Measurements from ENCODE around the gene TFDP2. TPM values are rescaled to one million over a fixed set of nuclear protein-coding genes. Genes with fewer than 3 reads are reported as not detected.

TFDP2 gene
- total RNA-seq, 1 experiment from 2014 or later = 55.4 TPM

DNA sequence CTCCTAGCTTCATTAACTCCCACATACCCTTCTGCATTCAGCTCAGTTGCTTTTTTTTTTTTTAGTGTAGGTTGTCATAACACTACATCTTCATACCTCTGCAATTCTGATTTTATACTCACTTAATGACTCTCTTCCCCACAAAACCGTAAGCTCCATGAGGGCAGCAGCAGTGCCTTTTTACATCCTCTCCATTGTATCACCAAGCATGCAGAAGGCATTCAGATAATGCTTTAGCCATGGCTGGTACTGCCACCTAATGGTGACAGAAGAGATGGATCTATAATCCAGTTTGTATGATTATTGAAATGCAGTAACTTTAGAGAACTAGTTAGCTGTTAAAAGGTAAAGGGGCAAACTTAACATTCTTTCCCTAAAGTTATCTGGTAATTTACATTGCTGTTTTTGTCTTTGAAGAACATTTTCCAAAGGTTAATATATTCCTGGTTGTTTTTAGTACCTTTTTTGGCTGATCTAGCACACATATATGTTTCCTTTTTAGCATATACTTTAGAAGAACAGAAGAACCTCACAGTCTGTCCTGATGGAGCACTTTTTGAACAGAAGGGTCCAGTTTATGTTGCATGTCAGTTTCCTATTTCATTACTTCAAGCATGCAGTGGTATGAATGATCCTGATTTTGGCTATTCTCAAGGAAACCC is 236.1 kb downstream of the TFDP2 start:
- H3K36me3 ChIP-seq (ENCODE audit: control insufficient read depth in 1 of 2, insufficient read depth in 2 of 2, low read length in 2 of 2) = peaks cover 46 to 57% of the 10 kb centered on the region in 2 experiments
- RAD21 ChIA-PET (ENCODE audit: low non-redundant PET in 1 of 2, low total read pairs in 2 of 2, uncharacterized antibody in 2 of 2, unreplicated experiment in 2 of 2) = no interaction called here
- ATAC-seq = peak; percentile 75

More for the DNA sequence above, 236.1 kb downstream of the TFDP2 start:
- no peak overlapping the region for H3K27ac ChIP-seq (ENCODE audit: low read depth, low read length)
- peaks cover 38% of the 10 kb centered on the region for H3K79me2 ChIP-seq (ENCODE audit: insufficient read depth, low read length)
- no peaks in the 10 kb centered on the region for H3K9me3 ChIP-seq (ENCODE audit: control insufficient read depth in 1 of 2, insufficient read depth in 1 of 2, low read depth in 1 of 2, low read length in 2 of 2)
- no peak overlapping the region for H2AFZ ChIP-seq (ENCODE audit: low read depth, low read length, poor library complexity, severe bottlenecking)
- no peak overlapping the region for H3K9ac ChIP-seq (ENCODE audit: low read length)
- no peaks in the 10 kb centered on the region for H4K20me1 ChIP-seq (ENCODE audit: insufficient read depth)
- intact Hi-C loops (cut with micrococcal nuclease) = loop anchor here (1.0 to 10.0 kb wide), 3 partner anchors 175 to 336 kb away; partner anchors contain the start of gene RNF7
- no peaks in the 10 kb centered on the region for H3K27me3 ChIP-seq (ENCODE audit: insufficient read depth, low read length)
- DNase-seq (ENCODE audit: low read depth, low spot score) = peak; percentile 34
- H3K4me2 ChIP-seq (ENCODE audit: low read length) = no peak overlapping the region
- H3K4me3 ChIP-seq (replicated peaks in 1 of 2; ENCODE audit: low read depth in 1 of 2, low read length in 2 of 2) = no peak overlapping the region
- CTCF ChIA-PET = interaction anchor here (0.7 to 1.3 kb wide), 3 partner anchors 13 to 448 kb away, joined by 3 read pairs; no protein-coding TSS in a partner anchor
- no TSS peak for BruUV-seq (replicated peaks)
- TF ChIP-seq, protein P1, sequence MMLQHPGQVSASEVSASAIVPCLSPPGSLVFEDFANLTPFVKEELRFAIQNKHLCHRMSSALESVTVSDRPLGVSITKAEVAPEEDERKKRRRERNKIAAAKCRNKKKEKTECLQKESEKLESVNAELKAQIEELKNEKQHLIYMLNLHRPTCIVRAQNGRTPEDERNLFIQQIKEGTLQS (IDR thresholded peaks at IDR 0.05) = no peak
- no peak for TF ChIP-seq ELF1 (IDR thresholded peaks at IDR 0.05; ENCODE audit: borderline replicate concordance, low read depth)
- TF ChIP-seq JUND (IDR thresholded peaks at IDR 0.05) = no peak
- TF ChIP-seq EZH2phosphoT487 (IDR thresholded peaks at IDR 0.05; ENCODE audit: borderline replicate concordance) = no peak
- no peak for TF ChIP-seq FOSL1 (IDR thresholded peaks at IDR 0.05; ENCODE audit: low read depth)
- TF ChIP-seq, protein P2, sequence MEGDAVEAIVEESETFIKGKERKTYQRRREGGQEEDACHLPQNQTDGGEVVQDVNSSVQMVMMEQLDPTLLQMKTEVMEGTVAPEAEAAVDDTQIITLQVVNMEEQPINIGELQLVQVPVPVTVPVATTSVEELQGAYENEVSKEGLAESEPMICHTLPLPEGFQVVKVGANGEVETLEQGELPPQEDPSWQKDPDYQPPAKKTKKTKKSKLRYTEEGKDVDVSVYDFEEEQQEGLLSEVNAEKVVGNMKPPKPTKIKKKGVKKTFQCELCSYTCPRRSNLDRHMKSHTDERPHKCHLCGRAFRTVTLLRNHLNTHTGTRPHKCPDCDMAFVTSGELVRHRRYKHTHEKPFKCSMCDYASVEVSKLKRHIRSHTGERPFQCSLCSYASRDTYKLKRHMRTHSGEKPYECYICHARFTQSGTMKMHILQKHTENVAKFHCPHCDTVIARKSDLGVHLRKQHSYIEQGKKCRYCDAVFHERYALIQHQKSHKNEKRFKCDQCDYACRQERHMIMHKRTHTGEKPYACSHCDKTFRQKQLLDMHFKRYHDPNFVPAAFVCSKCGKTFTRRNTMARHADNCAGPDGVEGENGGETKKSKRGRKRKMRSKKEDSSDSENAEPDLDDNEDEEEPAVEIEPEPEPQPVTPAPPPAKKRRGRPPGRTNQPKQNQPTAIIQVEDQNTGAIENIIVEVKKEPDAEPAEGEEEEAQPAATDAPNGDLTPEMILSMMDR (IDR thresholded peaks at IDR 0.05 in 2 of 3, conservative IDR thresholded peaks at IDR 0.05 in 1 of 3; ENCODE audit: borderline replicate concordance in 1 of 3, insufficient read depth in 1 of 3, low read depth in 2 of 3, low read length in 2 of 3) = peak; percentile 57 to 75 (median 67); a peak in 5 of 6 replicates
- TF ChIP-seq ZFX (IDR thresholded peaks at IDR 0.05) = no peak
- peak; percentile 74 for TF ChIP-seq RAD21 (IDR thresholded peaks at IDR 0.05; ENCODE audit: low read depth)
- TF ChIP-seq, protein P3, sequence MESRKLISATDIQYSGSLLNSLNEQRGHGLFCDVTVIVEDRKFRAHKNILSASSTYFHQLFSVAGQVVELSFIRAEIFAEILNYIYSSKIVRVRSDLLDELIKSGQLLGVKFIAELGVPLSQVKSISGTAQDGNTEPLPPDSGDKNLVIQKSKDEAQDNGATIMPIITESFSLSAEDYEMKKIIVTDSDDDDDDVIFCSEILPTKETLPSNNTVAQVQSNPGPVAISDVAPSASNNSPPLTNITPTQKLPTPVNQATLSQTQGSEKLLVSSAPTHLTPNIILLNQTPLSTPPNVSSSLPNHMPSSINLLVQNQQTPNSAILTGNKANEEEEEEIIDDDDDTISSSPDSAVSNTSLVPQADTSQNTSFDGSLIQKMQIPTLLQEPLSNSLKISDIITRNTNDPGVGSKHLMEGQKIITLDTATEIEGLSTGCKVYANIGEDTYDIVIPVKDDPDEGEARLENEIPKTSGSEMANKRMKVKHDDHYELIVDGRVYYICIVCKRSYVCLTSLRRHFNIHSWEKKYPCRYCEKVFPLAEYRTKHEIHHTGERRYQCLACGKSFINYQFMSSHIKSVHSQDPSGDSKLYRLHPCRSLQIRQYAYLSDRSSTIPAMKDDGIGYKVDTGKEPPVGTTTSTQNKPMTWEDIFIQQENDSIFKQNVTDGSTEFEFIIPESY (IDR thresholded peaks at IDR 0.05; ENCODE audit: extremely low read depth, insufficient replicate concordance, low read length) = no peak
- no peak for TF ChIP-seq SIN3A (IDR thresholded peaks at IDR 0.05; ENCODE audit: low read depth)
- TF ChIP-seq CEBPB (IDR thresholded peaks at IDR 0.05; ENCODE audit: low read depth) = no peak
- no peak for TF ChIP-seq YY1 (IDR thresholded peaks at IDR 0.05; ENCODE audit: extremely low read depth, insufficient replicate concordance, low read depth, low read length)
- TF ChIP-seq POLR2AphosphoS5 (IDR thresholded peaks at IDR 0.05; ENCODE audit: low read depth, low read length) = no peak
- TF ChIP-seq, protein P4, sequence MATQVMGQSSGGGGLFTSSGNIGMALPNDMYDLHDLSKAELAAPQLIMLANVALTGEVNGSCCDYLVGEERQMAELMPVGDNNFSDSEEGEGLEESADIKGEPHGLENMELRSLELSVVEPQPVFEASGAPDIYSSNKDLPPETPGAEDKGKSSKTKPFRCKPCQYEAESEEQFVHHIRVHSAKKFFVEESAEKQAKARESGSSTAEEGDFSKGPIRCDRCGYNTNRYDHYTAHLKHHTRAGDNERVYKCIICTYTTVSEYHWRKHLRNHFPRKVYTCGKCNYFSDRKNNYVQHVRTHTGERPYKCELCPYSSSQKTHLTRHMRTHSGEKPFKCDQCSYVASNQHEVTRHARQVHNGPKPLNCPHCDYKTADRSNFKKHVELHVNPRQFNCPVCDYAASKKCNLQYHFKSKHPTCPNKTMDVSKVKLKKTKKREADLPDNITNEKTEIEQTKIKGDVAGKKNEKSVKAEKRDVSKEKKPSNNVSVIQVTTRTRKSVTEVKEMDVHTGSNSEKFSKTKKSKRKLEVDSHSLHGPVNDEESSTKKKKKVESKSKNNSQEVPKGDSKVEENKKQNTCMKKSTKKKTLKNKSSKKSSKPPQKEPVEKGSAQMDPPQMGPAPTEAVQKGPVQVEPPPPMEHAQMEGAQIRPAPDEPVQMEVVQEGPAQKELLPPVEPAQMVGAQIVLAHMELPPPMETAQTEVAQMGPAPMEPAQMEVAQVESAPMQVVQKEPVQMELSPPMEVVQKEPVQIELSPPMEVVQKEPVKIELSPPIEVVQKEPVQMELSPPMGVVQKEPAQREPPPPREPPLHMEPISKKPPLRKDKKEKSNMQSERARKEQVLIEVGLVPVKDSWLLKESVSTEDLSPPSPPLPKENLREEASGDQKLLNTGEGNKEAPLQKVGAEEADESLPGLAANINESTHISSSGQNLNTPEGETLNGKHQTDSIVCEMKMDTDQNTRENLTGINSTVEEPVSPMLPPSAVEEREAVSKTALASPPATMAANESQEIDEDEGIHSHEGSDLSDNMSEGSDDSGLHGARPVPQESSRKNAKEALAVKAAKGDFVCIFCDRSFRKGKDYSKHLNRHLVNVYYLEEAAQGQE (IDR thresholded peaks at IDR 0.05; ENCODE audit: low read depth) = no peak
- no peak for TF ChIP-seq SRF (IDR thresholded peaks at IDR 0.05; ENCODE audit: low read depth)
- peak; percentile 81; the same call in 1 of the 2 replicates for TF ChIP-seq CBX3 (IDR thresholded peaks at IDR 0.05; ENCODE audit: low read depth)
- no peak for TF ChIP-seq EZH2 (IDR thresholded peaks at IDR 0.05)
- no peak for TF ChIP-seq POLR2A (IDR thresholded peaks at IDR 0.05; ENCODE audit: borderline replicate concordance, extremely low read depth, insufficient read depth, insufficient read length)
- H3K9me2 ChIP-seq (ENCODE audit: insufficient read depth) = no peaks in the 10 kb centered on the region
- POLR2A ChIA-PET = interaction anchor here (0.6 kb wide), 1 partner anchor 329 kb away, joined by 3 read pairs; no protein-coding TSS in a partner anchor
- no peaks in the 10 kb centered on the region for H3K4me1 ChIP-seq (ENCODE audit: control insufficient read depth in 1 of 2, insufficient read depth in 2 of 2, low read length in 2 of 2)

All from HCT116 (cell line).